Spleen (tissue), 11 donors: ENCODE results near the gene ZNF169. TPM values are rescaled to one million over a fixed set of nuclear protein-coding genes. Genes with fewer than 3 reads are reported as not detected.
"Not testable (repeated sequence)": the region's sequence is repeated elsewhere in the genome, so short reads cannot be mapped to it uniquely, and the experiment has no call there.

Experiments
- DNase-seq: peaks from one replicate; pipeline ENCODE4 v3.0.0-alpha.2; 2020
- H3K27ac ChIP-seq, 8 donors: fragments of 200-600 bp; sonication (generic) in 7 of 8; 1 replicate in 4 of 8; 2 replicates in 4 of 8; pipeline versions ENCODE4 v1.5.0 to v1.8.0; 2016 to 2021; ENCODE audit warnings: inconsistent platforms in 4 of 8, mild to moderate bottlenecking in 4 of 8, moderate library complexity in 1 of 8
- H3K27me3 ChIP-seq, 7 donors: fragments of 200-600 bp; sonication (generic) in 6 of 7; replicated peaks in 1 of 7; 1 replicate in 4 of 7; 2 replicates in 3 of 7; pipeline versions ENCODE4 v1.5.0 to v1.8.0; 2016 to 2021; ENCODE audit warnings: inconsistent platforms in 3 of 7, mild to moderate bottlenecking in 1 of 7
- H3K36me3 ChIP-seq, 6 donors: fragments of 200-600 bp; sonication (generic) in 5 of 6; 1 replicate in 4 of 6; 2 replicates in 2 of 6; pipeline versions ENCODE4 v1.5.0 to v1.8.0; 2016 to 2021; ENCODE audit warnings: inconsistent platforms in 2 of 6
- H3K4me1 ChIP-seq, 6 donors: fragments of 200-600 bp; sonication (generic) in 5 of 6; 1 replicate in 3 of 6; 2 replicates in 3 of 6; pipeline versions ENCODE4 v1.5.0 to v1.8.0; 2016 to 2021; ENCODE audit warnings: inconsistent platforms in 3 of 6
- H3K4me3 ChIP-seq, 8 donors: fragments of 200-600 bp; sonication (generic) in 7 of 8; 1 replicate in 4 of 8; 2 replicates in 4 of 8; pipeline versions ENCODE4 v1.5.0 to v1.8.0; 2016 to 2021; ENCODE audit warnings: inconsistent platforms in 4 of 8, mild to moderate bottlenecking in 4 of 8, moderate library complexity in 2 of 8
- H3K9me3 ChIP-seq, 8 donors: fragments of 200-600 bp; sonication (generic) in 7 of 8; 1 replicate in 4 of 8; 2 replicates in 4 of 8; pipeline versions ENCODE4 v1.5.0 to v1.8.0; 2016 to 2021; ENCODE audit warnings: inconsistent platforms in 4 of 8
- CTCF ChIP-seq, 11 experiments: fragments of 200-600 bp in 7 of 11; fragments of 450-650 bp in 4 of 11; sonication (generic) in 4 of 11; IDR thresholded peaks in 8 of 11; conservative IDR thresholded peaks in 3 of 11; 1 replicate in 7 of 11; 2 replicates in 4 of 11; pipeline versions ENCODE4 v1.4.0 to v1.8.0; 2016 to 2021; ENCODE audit warnings: antibody characterized with exemption in 11 of 11, inconsistent platforms in 4 of 11, mild to moderate bottlenecking in 1 of 11
- POLR2A ChIP-seq, 3 donors: fragments of 450-650 bp; IDR thresholded peaks; one replicate each; pipeline ENCODE4 v1.5.1; 2017; ENCODE audit warnings: antibody characterized with exemption in 3 of 3, mild to moderate bottlenecking in 1 of 3
- POLR2AphosphoS5 ChIP-seq, 3 donors: sonication (generic); formaldehyde crosslinking; IDR thresholded peaks; one replicate each; pipeline ENCODE4 v1.5.1; 2017; ENCODE audit warnings: antibody characterized with exemption in 3 of 3
- WGBS, 5 donors: extraction: QIAGEN DNeasy Blood & Tissue Kit in 3 of 5; methylation state at CpG; one replicate each; pipeline versions ENCODE4 v1.1.5 to v1.1.7; 2013 to 2018; 5-methylcytosine and 5-hydroxymethylcytosine counted together
- intact Hi-C: fragments of 100-400 bp; cut with DNase I; formaldehyde crosslinking; loops from one replicate; pipeline ENCODE4 v1.15.0; 2023; ENCODE audit warnings: low total_unique reads
- polyA plus RNA-seq, 3 donors: library from polyadenylated mRNA; stranded (reverse); fragments of 200-250 nt; gene quantifications; one replicate each; pipeline ENCODE4 v1.2.1, GENCODE V29; 2013
- total RNA-seq, 7 donors: library from RNA; depleted of rRNA in 3 of 7; stranded (reverse); fragments of >200 nt in 3 of 7; fragmentation: NEBNext Ultra II Directional in 4 of 7; extraction: Animal tissue kit (Norgen Biotek cat#: 25700) in 4 of 7; gene quantifications; one replicate each; pipeline versions ENCODE4 v1.1.0 to v1.2.1, GENCODE V29; 2016 to 2021
- donor health status: healthy with polysubstance abuse.
- donor health status: DM: no; HTN: no; CAD: no; lungs with moderate emphysema.
- donor health status: DM: no; HTN: no; CAD: no.
- donor health status: Bipolar disorder and iron deficiency.
- donor health status: healthy.
- donor health status: DM: no; HTN: no; CAD: no.
- donor health status: DM: yes; HTN: yes; CAD: no.

The ZNF169 gene
- total and polyA plus RNA-seq, 10 donors, result 2.3 to 58.1 (median 14.6) TPM

GRCh38 chr9:94256007-94256406 is 3.1 kb upstream of the ZNF169 start:
- Histone ChIP-seq H3K27me3 (no peaks in the 10 kb centered on the region), H3K4me1 (peaks cover 3 to 23% (median 17%) of the 10 kb centered on the region in 6 donors), H3K27ac (no peak overlapping the region), H3K36me3 (peaks cover 0 to 1% (median 0%) of the 10 kb centered on the region in 6 donors), H3K9me3 (no peaks in the 10 kb centered on the region), H3K4me3 (no peak overlapping the region)
- TF ChIP-seq CTCF (IDR thresholded peaks at IDR 0.05 in 8 of 11, conservative IDR thresholded peaks at IDR 0.05 in 3 of 11) (no peak), POLR2A (IDR thresholded peaks at IDR 0.05) (no peak), POLR2AphosphoS5 (IDR thresholded peaks at IDR 0.05) (no peak)
- intact Hi-C loops, result no loop called here
- DNase-seq, result no peak
- 80 to 93% (median 85%) methylated on average over 2 of the region's 2 CpGs for WGBS, 5 donors

GRCh38 chr9:94265626-94266402 is 6.7 kb downstream of the ZNF169 start:
- intact Hi-C loops, H3K27me3 ChIP-seq, H3K27ac ChIP-seq, H3K4me3 ChIP-seq, DNase-seq, H3K4me1 ChIP-seq: not testable (repeated sequence)
- whole genome bisulfite sequencing, 5 donors, result 81 to 98% (median 97%) methylated on average over 3 of the region's 3 CpGs
- Histone ChIP-seq H3K36me3 (peaks cover 0 to 25% (median 4%) of the 10 kb centered on the region in 6 donors), H3K9me3 (peaks cover 2 to 26% (median 22%) of the 10 kb centered on the region in 8 donors)

GRCh38 chr9:94269264-94269663 is 10.2 kb downstream of the ZNF169 start:
- H3K36me3 ChIP-seq, result peaks cover 0 to 19% (median 2%) of the 10 kb centered on the region in 6 donors
- TF ChIP-seq CTCF (IDR thresholded peaks at IDR 0.05 in 8 of 11, conservative IDR thresholded peaks at IDR 0.05 in 3 of 11), result no peak
- TF ChIP-seq POLR2A (IDR thresholded peaks at IDR 0.05), result no peak
- TF ChIP-seq POLR2AphosphoS5 (IDR thresholded peaks at IDR 0.05), result no peak
- WGBS, 5 donors, result 93 to 97% (median 96%) methylated on average over 8 of the region's 8 CpGs
- H3K27me3 ChIP-seq, result no peaks in the 10 kb centered on the region
- H3K4me1 ChIP-seq, result peaks cover 0 to 6% (median 0%) of the 10 kb centered on the region in 6 donors
- H3K9me3 ChIP-seq, result peaks cover 2 to 26% (median 22%) of the 10 kb centered on the region in 8 donors
- intact Hi-C loops, result no loop called here
- H3K27ac ChIP-seq, result no peak overlapping the region
- no peak overlapping the region for H3K4me3 ChIP-seq
- DNase-seq, result no peak

- no peak for TF ChIP-seq CTCF (IDR thresholded peaks at IDR 0.05 in 8 of 11, conservative IDR thresholded peaks at IDR 0.05 in 3 of 11)
- TF ChIP-seq POLR2A (IDR thresholded peaks at IDR 0.05), result no peak
- TF ChIP-seq POLR2AphosphoS5 (IDR thresholded peaks at IDR 0.05), result no peak
- peaks cover 0 to 6% (median 0%) of the 10 kb centered on the region in 6 donors for H3K4me1 ChIP-seq
- H3K27ac ChIP-seq, result no peak overlapping the region
- DNase-seq, result no peak
- peaks cover 0 to 23% (median 3%) of the 10 kb centered on the region in 6 donors for H3K36me3 ChIP-seq
- WGBS, 5 donors, result 87 to 100% (median 96%) methylated on average over 1 of the region's 1 CpG
- H3K27me3 ChIP-seq, result no peaks in the 10 kb centered on the region
- H3K9me3 ChIP-seq, result peaks cover 2 to 26% (median 22%) of the 10 kb centered on the region in 8 donors
- intact Hi-C loops, result no loop called here
- no peak overlapping the region for H3K4me3 ChIP-seq
Observed at GRCh38 chr9:94270009-94270408, 10.9 kb downstream of the ZNF169 start.

- intact Hi-C loops, H3K4me3 ChIP-seq, H3K27ac ChIP-seq, H3K4me1 ChIP-seq, DNase-seq, H3K27me3 ChIP-seq: not testable (repeated sequence)
- peaks cover 0 to 65% (median 30%) of the 10 kb centered on the region in 6 donors for H3K36me3 ChIP-seq
- H3K9me3 ChIP-seq, result peaks cover 0 to 19% (median 15%) of the 10 kb centered on the region in 8 donors
- WGBS, 5 donors, result 89 to 97% (median 93%) methylated on average over 4 of the region's 4 CpGs
Observed at GRCh38 chr9:94277029-94277428, 17.9 kb downstream of the ZNF169 start.
